C4-2B (cell line): ENCODE data around the gene CELA3B.

Experiments used
- CTCF ChIP-seq: fragments of 450-650 bp; conservative IDR thresholded peaks from 2 replicates; pipeline ENCODE4 v1.5.1; 2017; ENCODE audit warnings: mild to moderate bottlenecking
- ZFX ChIP-seq: fragments of 450-650 bp; IDR thresholded peaks from 2 replicates; pipeline ENCODE4 v1.6.1; 2017

- TF ChIP-seq ZFX (no peak), CTCF (no peak)
Measured at GRCh38 chr1:22026924-22027289, 50.1 kb downstream of the CELA3B start.
